HCT116 (cell line): ENCODE measurements around the gene MMEL1.

Experiments used
- CEBPB ChIP-seq: IDR thresholded peaks from 2 replicates; pipeline ENCODE4 v1.6.1; 2012; ENCODE audit warnings: low read depth
- EZH2 ChIP-seq: fragments of 200-600 bp; sonication (generic); IDR thresholded peaks from 2 replicates; pipeline ENCODE4 v1.6.1; 2017; ENCODE audit warnings: antibody characterized with exemption, mixed run types
- MAX ChIP-seq: IDR thresholded peaks from 2 replicates; pipeline ENCODE4 v1.6.1; 2012
- POLR2A ChIP-seq: IDR thresholded peaks from 2 replicates; pipeline ENCODE4 v1.7.0; 2011; ENCODE audit warnings: borderline replicate concordance; ENCODE audit not compliant: insufficient read depth, insufficient read length; ENCODE audit errors: extremely low read depth
- POLR2AphosphoS5 ChIP-seq: IDR thresholded peaks from 2 replicates; pipeline ENCODE4 v1.6.1; 2011; ENCODE audit warnings: mild to moderate bottlenecking, low read depth, low read length, moderate library complexity
- RAD21 ChIP-seq: IDR thresholded peaks from 2 replicates; pipeline ENCODE4 v1.6.1; 2012; ENCODE audit warnings: low read depth, mild to moderate bottlenecking
- SP1 ChIP-seq: IDR thresholded peaks from 2 replicates; pipeline ENCODE4 v1.6.1; 2012; ENCODE audit warnings: low read depth
- TCF7L2 ChIP-seq: IDR thresholded peaks from 2 replicates; pipeline ENCODE4 v1.7.0; 2011; ENCODE audit warnings: borderline replicate concordance, inconsistent platforms; ENCODE audit not compliant: insufficient read depth, insufficient read length; ENCODE audit errors: extremely low read depth
- TF ChIP-seq, protein P1 (sequence below), 3 experiments: fragments of 200-600 bp in 1 of 3; sonication (generic) in 1 of 3; IDR thresholded peaks in 2 of 3; conservative IDR thresholded peaks in 1 of 3; 2 replicates each; pipeline ENCODE4 v1.5.1; 2012 to 2017; ENCODE audit warnings: low read depth in 2 of 3, low read length in 2 of 3, antibody characterized with exemption in 1 of 3, borderline replicate concordance in 1 of 3, control low read depth in 1 of 3, mild to moderate bottlenecking in 1 of 3, mixed read lengths in 1 of 3, mixed run types in 1 of 3, moderate library complexity in 1 of 3; ENCODE audit not compliant: insufficient read depth in 1 of 3

- TF ChIP-seq, protein P1, sequence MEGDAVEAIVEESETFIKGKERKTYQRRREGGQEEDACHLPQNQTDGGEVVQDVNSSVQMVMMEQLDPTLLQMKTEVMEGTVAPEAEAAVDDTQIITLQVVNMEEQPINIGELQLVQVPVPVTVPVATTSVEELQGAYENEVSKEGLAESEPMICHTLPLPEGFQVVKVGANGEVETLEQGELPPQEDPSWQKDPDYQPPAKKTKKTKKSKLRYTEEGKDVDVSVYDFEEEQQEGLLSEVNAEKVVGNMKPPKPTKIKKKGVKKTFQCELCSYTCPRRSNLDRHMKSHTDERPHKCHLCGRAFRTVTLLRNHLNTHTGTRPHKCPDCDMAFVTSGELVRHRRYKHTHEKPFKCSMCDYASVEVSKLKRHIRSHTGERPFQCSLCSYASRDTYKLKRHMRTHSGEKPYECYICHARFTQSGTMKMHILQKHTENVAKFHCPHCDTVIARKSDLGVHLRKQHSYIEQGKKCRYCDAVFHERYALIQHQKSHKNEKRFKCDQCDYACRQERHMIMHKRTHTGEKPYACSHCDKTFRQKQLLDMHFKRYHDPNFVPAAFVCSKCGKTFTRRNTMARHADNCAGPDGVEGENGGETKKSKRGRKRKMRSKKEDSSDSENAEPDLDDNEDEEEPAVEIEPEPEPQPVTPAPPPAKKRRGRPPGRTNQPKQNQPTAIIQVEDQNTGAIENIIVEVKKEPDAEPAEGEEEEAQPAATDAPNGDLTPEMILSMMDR (IDR thresholded peaks at IDR 0.05 in 2 of 3, conservative IDR thresholded peaks at IDR 0.05 in 1 of 3; ENCODE audit: borderline replicate concordance in 1 of 3, insufficient read depth in 1 of 3, low read depth in 2 of 3, low read length in 2 of 3), result no peak
- TF ChIP-seq SP1, result no peak
- no peak for TF ChIP-seq POLR2A
- no peak for TF ChIP-seq RAD21
- no peak for TF ChIP-seq EZH2
- no peak for TF ChIP-seq POLR2AphosphoS5
- no peak for TF ChIP-seq CEBPB
- no peak for TF ChIP-seq MAX
- no peak for TF ChIP-seq TCF7L2
Measured at GRCh38 chr1:2623571-2624337, 9.1 kb downstream of the MMEL1 start.
